ENCODE results near the gene FYCO1. TPM values are rescaled to one million over a fixed set of nuclear protein-coding genes. Genes with fewer than 3 reads are reported as not detected.

Gene FYCO1
- total and polyA plus RNA-seq, 10 of the 15 experiments (the other 5 are each of a cell fraction or from before 2014, with no cell fraction given): 1.5 to 8.4 (median 6.5) TPM

DNA sequence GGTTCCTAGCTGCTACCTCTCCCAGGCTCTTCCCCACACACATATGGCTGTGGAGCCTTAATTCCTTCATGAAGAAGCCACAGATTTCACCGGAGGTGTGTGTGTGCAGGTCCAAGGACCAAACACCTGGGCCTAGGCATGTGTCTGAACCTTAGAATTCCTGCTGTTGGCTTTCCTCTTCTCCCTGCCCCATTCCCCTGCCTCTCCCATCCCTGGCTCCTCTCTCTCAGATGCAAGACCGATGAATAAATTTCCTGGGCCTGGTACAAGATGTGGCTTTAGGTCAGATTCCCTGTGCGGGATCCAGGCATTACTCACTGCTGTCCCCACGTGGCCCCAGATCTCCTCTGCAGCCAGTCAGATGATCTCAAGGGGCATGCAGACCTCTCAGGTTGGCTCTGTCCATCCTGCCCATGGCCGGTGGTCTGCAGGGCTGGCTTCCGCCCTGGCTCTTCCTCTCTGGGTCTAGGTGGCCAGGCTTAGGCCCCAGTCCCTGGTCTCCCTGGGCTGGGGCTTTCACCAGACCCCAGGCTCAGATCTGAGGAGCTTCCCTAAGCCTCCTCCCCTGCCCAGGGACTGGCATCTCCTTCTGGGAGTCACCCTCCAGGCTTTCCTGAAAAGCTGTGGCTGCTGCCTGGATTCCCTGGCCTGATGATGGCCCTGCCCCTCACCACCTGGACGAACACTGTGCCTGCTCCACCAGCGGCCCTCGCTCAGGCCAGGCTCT, 88.8 kb downstream of the FYCO1 start:
- H3K27ac ChIP-seq (ENCODE audit: control insufficient read depth, insufficient read depth): no peak overlapping the region
- peak; percentile 71 for TF ChIP-seq RAD21 (IDR thresholded peaks at IDR 0.05; ENCODE audit: insufficient read depth, low read depth, low read length)
- no peak for TF ChIP-seq CBX3 (IDR thresholded peaks at IDR 0.05; ENCODE audit: borderline replicate concordance, low read depth)
- TF ChIP-seq, protein P1, sequence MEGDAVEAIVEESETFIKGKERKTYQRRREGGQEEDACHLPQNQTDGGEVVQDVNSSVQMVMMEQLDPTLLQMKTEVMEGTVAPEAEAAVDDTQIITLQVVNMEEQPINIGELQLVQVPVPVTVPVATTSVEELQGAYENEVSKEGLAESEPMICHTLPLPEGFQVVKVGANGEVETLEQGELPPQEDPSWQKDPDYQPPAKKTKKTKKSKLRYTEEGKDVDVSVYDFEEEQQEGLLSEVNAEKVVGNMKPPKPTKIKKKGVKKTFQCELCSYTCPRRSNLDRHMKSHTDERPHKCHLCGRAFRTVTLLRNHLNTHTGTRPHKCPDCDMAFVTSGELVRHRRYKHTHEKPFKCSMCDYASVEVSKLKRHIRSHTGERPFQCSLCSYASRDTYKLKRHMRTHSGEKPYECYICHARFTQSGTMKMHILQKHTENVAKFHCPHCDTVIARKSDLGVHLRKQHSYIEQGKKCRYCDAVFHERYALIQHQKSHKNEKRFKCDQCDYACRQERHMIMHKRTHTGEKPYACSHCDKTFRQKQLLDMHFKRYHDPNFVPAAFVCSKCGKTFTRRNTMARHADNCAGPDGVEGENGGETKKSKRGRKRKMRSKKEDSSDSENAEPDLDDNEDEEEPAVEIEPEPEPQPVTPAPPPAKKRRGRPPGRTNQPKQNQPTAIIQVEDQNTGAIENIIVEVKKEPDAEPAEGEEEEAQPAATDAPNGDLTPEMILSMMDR (IDR thresholded peaks at IDR 0.05 in 2 of 3, conservative IDR thresholded peaks at IDR 0.05 in 1 of 3; ENCODE audit: control insufficient read depth in 2 of 3, extremely low read depth in 1 of 3, insufficient read depth in 1 of 3, low read depth in 3 of 3, low read length in 3 of 3): peak; percentile 35 to 46 (median 39); a peak in 4 of 6 replicates
- TF ChIP-seq RBBP5 (conservative IDR thresholded peaks at IDR 0.05): no peak
- TF ChIP-seq NFYB (IDR thresholded peaks at IDR 0.05; ENCODE audit: insufficient read depth, low read depth, low read length): no peak
- TF ChIP-seq SMC3 (IDR thresholded peaks at IDR 0.05; ENCODE audit: borderline replicate concordance, low read length): peak; percentile 55; the same call in 1 of the 2 replicates
- H3K9me3 ChIP-seq (replicated peaks; ENCODE audit: control insufficient read depth, insufficient read depth, low read length): peaks cover 23% of the 10 kb centered on the region; the same call in 2 of the 3 replicates
- intact Hi-C loops (cut with micrococcal nuclease; ENCODE audit: unreplicated experiment): no loop called here
- peaks cover 17% of the 10 kb centered on the region for H3K4me1 ChIP-seq (ENCODE audit: control insufficient read depth, insufficient read depth, low read length)
- FAIRE-seq: no peak
- in situ Hi-C loops (cut with MboI): no loop called here
- 0 out of 4 replicates have a peak, but pooled peaks cover 0 to 2% of the 10 kb centered on the region in 2 experiments for H3K27me3 ChIP-seq (replicated peaks in 1 of 2; ENCODE audit: control insufficient read depth in 2 of 2, insufficient read depth in 2 of 2, low read length in 1 of 2)
- H3K36me3 ChIP-seq (ENCODE audit: control insufficient read depth in 2 of 2, insufficient read depth in 2 of 2, low read length in 1 of 2): peaks cover 0 to 8% of the 10 kb centered on the region in 2 experiments; a peak in 3 of 4 replicates
- H3K9ac ChIP-seq (ENCODE audit: control insufficient read depth, insufficient read depth, low read length): no peak overlapping the region
- no peak for DNase-seq (ENCODE audit: low read depth, low spot score)
- CTCF ChIA-PET: interaction anchor here (1.2 to 8.5 kb wide), 9 partner anchors 21 to 159 kb away, joined by 3 to 67 read pairs (median 4); no protein-coding TSS in a partner anchor
- no peaks in the 10 kb centered on the region for H4K20me1 ChIP-seq (ENCODE audit: control insufficient read depth, insufficient read depth)
- no peak for ATAC-seq
- H3K4me2 ChIP-seq (ENCODE audit: control insufficient read depth, insufficient read depth): no peak overlapping the region
- no TSS peak for BruUV-seq (replicated peaks)
- RAD21 ChIA-PET (ENCODE audit: unreplicated experiment): interaction anchor here (0.9 to 11.1 kb wide), 8 partner anchors 8 to 145 kb away, joined by 3 to 229 read pairs (median 18); partner anchors contain the start of gene CCR9
- SMC1A ChIA-PET (ENCODE audit: uncharacterized antibody, unreplicated experiment): interaction anchor here (0.8 to 11.8 kb wide), 10 partner anchors 17 to 213 kb away, joined by 3 to 199 read pairs (median 24); partner anchors contain the start of genes CCR9 and LZTFL1
- H3K79me2 ChIP-seq (ENCODE audit: control insufficient read depth, insufficient read depth, low read length): no peaks in the 10 kb centered on the region
- POLR2A ChIA-PET: interaction anchor here (0.7 to 6.4 kb wide), 6 partner anchors 8 to 45 kb away, joined by 3 to 41 read pairs (median 4); no protein-coding TSS in a partner anchor
- no peak overlapping the region for H3K4me3 ChIP-seq
- 41% methylated on average over 9 of the region's 9 CpGs for WGBS (ENCODE audit: insufficient coverage, insufficient replicate concordance, low lambda C conversion rate, missing lambda C conversion rate)
- H2AFZ ChIP-seq (ENCODE audit: control insufficient read depth, low read depth, low read length): no peak overlapping the region

All from GM12878 (cell line).